MG63 (cell line): ENCODE measurements around the gene KLHDC2. TPM values are rescaled to one million over a fixed set of nuclear protein-coding genes. Genes with fewer than 3 reads are reported as not detected.

ENCODE experiments used
- total RNA-seq: library from RNA; depleted of rRNA; stranded (reverse); fragments of >200 nt; shearing (Covaris generic); gene quantifications from 2 replicates; pipeline ENCODE4 v1.2.3, GENCODE V29; 2014; ENCODE audit warnings: low replicate concordance; rRNA removed

The KLHDC2 gene
- total RNA-seq, 1 experiment from 2014 or later: 32.0 TPM

Other genes with a start within 250 kb of the KLHDC2 start
- 1,690 and 2,087 TPM in 2 replicates for gene RPS29, start 181.8 kb upstream of the KLHDC2 start, total RNA-seq
- 33.3 and 51.5 TPM in 2 replicates for gene LRR1, start 169.2 kb upstream of the KLHDC2 start, total RNA-seq
- gene RPL36AL, start 147.5 kb upstream of the KLHDC2 start, total RNA-seq: 110 and 159 TPM in 2 replicates
- 39.1 and 42.2 TPM in 2 replicates for gene MGAT2, start 147.4 kb upstream of the KLHDC2 start, total RNA-seq
- gene DNAAF2, start 132.9 kb upstream of the KLHDC2 start, total RNA-seq: 9.2 and 11.6 TPM in 2 replicates
- gene POLE2, start 79.9 kb upstream of the KLHDC2 start, total RNA-seq: 14.3 and 75.1 TPM in 2 replicates
- 0.56 TPM in 1 of 2 replicates, not detected in the other for gene KLHDC1, start 75.0 kb upstream of the KLHDC2 start, total RNA-seq
- gene NEMF, start 84.6 kb downstream of the KLHDC2 start, total RNA-seq: 30.0 and 50.6 TPM in 2 replicates
- gene ARF6, start 124.9 kb downstream of the KLHDC2 start, total RNA-seq: 24.1 and 32.6 TPM in 2 replicates